Esophagus (tissue), 2 donors: ENCODE results near the gene ZBED2. TPM values are rescaled to one million over a fixed set of nuclear protein-coding genes. Genes with fewer than 3 reads are reported as not detected.

Source experiments
- H3K27ac ChIP-seq, 2 donors: one replicate each; pipeline ENCODE4 v1.5.1; 2013; ENCODE audit warnings: low read depth in 2 of 2, mild to moderate bottlenecking in 2 of 2, inconsistent platforms in 1 of 2, low read length in 1 of 2, moderate library complexity in 1 of 2
- H3K27me3 ChIP-seq, 2 donors: one replicate each; pipeline ENCODE4 v1.6.1; 2013; ENCODE audit warnings: low read length in 2 of 2, control low read depth in 1 of 2, mild to moderate bottlenecking in 1 of 2; ENCODE audit not compliant: insufficient read depth in 2 of 2, control insufficient read depth in 1 of 2
- H3K36me3 ChIP-seq, 2 donors: one replicate each; pipeline ENCODE4 v1.6.1; 2013; ENCODE audit warnings: low read length in 1 of 2; ENCODE audit not compliant: control insufficient read depth in 2 of 2, insufficient read depth in 2 of 2
- H3K4me1 ChIP-seq, 2 donors: one replicate each; pipeline ENCODE4 v1.6.1; 2013; ENCODE audit warnings: low read length in 1 of 2; ENCODE audit not compliant: control insufficient read depth in 2 of 2, insufficient read depth in 2 of 2
- H3K4me3 ChIP-seq, 2 donors: one replicate each; pipeline ENCODE4 v1.5.1; 2013; ENCODE audit warnings: low read length in 2 of 2, mild to moderate bottlenecking in 2 of 2, low read depth in 1 of 2, moderate library complexity in 1 of 2
- H3K9me3 ChIP-seq, 2 donors: one replicate each; pipeline ENCODE4 v1.6.1; 2013; ENCODE audit warnings: mild to moderate bottlenecking in 2 of 2, low read depth in 1 of 2, low read length in 1 of 2, moderate library complexity in 1 of 2; ENCODE audit not compliant: control insufficient read depth in 2 of 2, insufficient read depth in 1 of 2
- WGBS, 2 donors: extraction: QIAGEN DNeasy Blood & Tissue Kit; methylation state at CpG; one replicate each; pipeline ENCODE4 v1.1.7; 2013; 5-methylcytosine and 5-hydroxymethylcytosine counted together
- polyA plus RNA-seq, 2 donors: library from polyadenylated mRNA; stranded (reverse); fragments of 200-250 nt; gene quantifications; one replicate each; pipeline ENCODE4 v1.2.3, GENCODE V29; 2013
- donor health status: healthy with polysubstance abuse.
- donor health status: Bipolar disorder and iron deficiency.

The ZBED2 gene
- polyA plus RNA-seq, 2 donors, result 7.6 to 11.2 TPM

GRCh38 chr3:111617912-111618601 lies 22.9 kb upstream of the ZBED2 start:
- H3K36me3 ChIP-seq, result no peaks in the 10 kb centered on the region
- H3K4me1 ChIP-seq, result no peaks in the 10 kb centered on the region
- H3K27me3 ChIP-seq, result no peaks in the 10 kb centered on the region
- no peak overlapping the region for H3K27ac ChIP-seq
- H3K4me3 ChIP-seq, result no peak overlapping the region
- 72 to 73% methylated on average over 5 of the region's 5 CpGs for WGBS, 2 donors
- peaks cover 0 to 7% of the 10 kb centered on the region in 2 donors for H3K9me3 ChIP-seq

DNA sequence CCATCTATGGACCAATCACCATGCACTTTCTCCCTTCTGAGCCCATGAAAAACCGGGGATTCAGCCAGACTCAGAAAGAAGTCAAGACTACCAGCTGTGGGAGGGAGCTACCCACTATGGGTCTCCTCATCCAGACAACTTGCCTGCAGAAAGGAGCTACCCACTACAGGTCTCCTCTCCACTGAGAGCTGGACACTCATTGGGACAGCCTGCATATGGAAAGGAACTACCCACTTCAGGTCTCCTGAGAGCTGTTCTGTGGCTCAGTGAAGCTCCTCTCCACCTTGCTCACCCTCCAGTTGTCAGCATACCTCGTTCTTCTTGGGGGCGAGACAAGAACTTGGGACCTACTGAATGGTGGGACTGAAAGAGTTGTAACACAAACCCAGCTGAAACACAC lies 22.3 kb upstream of the ZBED2 start:
- H3K4me1 ChIP-seq, result no peaks in the 10 kb centered on the region
- no peak overlapping the region for H3K4me3 ChIP-seq
- 94 to 96% methylated on average over 3 of the region's 3 CpGs for WGBS, 2 donors
- H3K36me3 ChIP-seq, result no peaks in the 10 kb centered on the region
- no peaks in the 10 kb centered on the region for H3K27me3 ChIP-seq
- peaks cover 0 to 7% of the 10 kb centered on the region in 2 donors for H3K9me3 ChIP-seq
- no peak overlapping the region for H3K27ac ChIP-seq

DNA sequence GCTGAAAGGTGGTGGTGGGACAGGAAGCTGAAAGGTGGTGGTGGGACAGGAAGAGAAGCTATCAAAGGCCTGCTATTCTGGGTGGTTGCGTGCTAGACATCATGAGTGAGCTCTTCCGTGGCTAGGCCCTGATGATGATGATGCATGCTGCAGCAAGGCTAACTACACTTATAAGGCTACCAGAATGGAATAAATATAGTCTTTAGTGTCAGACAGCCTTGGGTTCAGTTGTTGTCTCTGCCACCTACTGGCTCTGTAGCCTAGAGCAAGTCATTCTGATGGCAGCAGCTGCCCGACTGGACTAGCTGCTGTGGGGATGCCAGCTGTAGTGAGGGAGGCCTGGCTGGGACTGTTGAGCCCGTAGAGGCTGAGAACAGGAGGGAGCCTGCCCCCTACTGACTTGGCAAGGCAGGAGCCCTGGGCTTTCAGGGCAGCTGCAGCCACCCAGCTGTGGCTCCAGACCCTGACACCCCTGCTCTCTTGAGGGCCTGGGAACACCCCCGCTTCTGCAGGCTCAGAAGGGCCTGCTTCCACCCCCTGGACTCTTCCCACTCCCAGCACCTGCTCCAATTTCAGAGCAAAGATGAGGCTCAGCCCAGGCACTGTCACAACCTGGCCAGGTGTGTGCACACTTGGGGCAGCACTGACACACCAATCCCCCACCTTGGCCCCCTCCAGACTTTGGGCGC lies 21.4 kb upstream of the ZBED2 start:
- H3K9me3 ChIP-seq, result peaks cover 0 to 7% of the 10 kb centered on the region in 2 donors
- H3K4me1 ChIP-seq, result no peaks in the 10 kb centered on the region
- H3K4me3 ChIP-seq, result no peak overlapping the region
- no peaks in the 10 kb centered on the region for H3K36me3 ChIP-seq
- H3K27me3 ChIP-seq, result no peaks in the 10 kb centered on the region
- WGBS, 2 donors, result 76 to 80% methylated on average over 6 of the region's 6 CpGs
- H3K27ac ChIP-seq, result no peak overlapping the region

DNA sequence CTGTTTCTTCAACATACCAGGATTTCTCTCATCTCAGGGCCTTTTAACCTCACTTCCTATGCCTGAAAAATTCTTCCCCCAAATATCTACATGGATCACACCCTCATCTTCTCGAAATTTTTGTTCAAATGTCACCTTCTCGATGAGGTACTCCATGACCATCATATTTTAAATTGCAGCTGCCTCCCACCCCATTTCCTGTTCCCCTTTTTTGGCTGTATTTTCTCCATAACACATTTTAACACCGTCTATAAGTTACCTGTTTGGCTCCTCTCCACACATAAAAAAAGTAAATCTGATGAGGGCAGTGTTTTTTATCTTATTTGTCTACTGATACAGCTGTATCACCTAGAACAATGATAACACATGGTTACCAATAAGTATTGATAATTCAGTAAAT lies 20.7 kb upstream of the ZBED2 start:
- 55 to 63% methylated on average over 3 of the region's 3 CpGs for WGBS, 2 donors
- no peak overlapping the region for H3K4me3 ChIP-seq

GRCh38 chr3:111613294-111613693 lies 18.1 kb upstream of the ZBED2 start:
- Histone ChIP-seq H3K4me1 (peaks cover 0 to 2% of the 10 kb centered on the region in 2 donors), H3K9me3 (peaks cover 0 to 7% of the 10 kb centered on the region in 2 donors)
- WGBS, 2 donors, result 62 to 75% methylated on average over 1 of the region's 1 CpG

More for the DNA sequence above, 20.7 kb upstream of the ZBED2 start:
- no peaks in the 10 kb centered on the region for H3K27me3 ChIP-seq
- H3K27ac ChIP-seq, result no peak overlapping the region
- H3K4me1 ChIP-seq, result no peaks in the 10 kb centered on the region
- H3K36me3 ChIP-seq, result no peaks in the 10 kb centered on the region
- peaks cover 0 to 7% of the 10 kb centered on the region in 2 donors for H3K9me3 ChIP-seq

DNA sequence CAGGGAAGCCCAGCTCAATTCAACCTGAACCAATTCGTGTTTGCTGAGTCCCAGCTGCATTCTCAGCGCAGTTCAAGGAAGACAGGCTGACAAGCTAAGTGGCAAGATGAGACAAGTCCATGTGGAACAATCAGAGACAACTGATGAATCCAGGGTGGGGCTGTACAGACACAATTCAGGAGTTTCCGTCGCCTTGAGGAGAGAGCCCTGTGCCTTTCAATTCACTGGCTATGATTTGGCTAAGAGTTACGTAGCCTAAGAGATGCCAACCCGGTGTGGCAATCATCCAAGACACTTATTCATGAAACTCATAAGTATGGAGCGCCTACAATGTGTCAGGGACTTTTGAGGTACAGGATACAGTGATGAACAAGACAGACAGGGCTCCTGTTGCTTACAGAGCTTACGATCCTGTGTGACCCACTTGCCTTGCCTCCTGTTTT lies 15.5 kb upstream of the ZBED2 start:
- Histone ChIP-seq H3K27ac (peak overlapping the region; percentile 38 to 60), H3K4me3 (no peak overlapping the region), H3K4me1 (peaks cover 0 to 2% of the 10 kb centered on the region in 2 donors), H3K27me3 (no peaks in the 10 kb centered on the region), H3K36me3 (no peaks in the 10 kb centered on the region), H3K9me3 (no peaks in the 10 kb centered on the region)
- 49 to 51% methylated on average over 8 of the region's 8 CpGs for WGBS, 2 donors

More at GRCh38 chr3:111613294-111613693, 18.1 kb upstream of the ZBED2 start:
- no peak overlapping the region for H3K4me3 ChIP-seq
- no peaks in the 10 kb centered on the region for H3K36me3 ChIP-seq
- no peaks in the 10 kb centered on the region for H3K27me3 ChIP-seq
- no peak overlapping the region for H3K27ac ChIP-seq

DNA sequence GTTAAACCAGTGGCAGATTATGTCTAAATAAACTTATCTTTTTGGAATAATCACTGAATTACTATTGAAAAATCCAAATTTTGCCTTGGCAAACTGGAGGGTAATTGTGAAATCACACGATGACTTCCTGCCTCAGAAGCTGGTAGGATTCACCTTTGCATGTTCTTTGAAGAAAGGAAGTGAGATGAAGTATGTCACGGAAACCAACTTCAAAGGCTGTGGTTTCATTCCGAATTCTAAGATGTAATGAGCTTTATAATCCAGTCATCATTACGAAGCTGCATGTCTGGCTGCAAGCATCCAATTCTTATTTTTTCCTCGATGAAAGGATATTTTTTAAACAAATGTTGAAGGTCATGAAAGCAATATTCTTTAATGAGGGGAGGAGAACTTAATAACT lies 15.0 kb upstream of the ZBED2 start:
- Histone ChIP-seq H3K36me3 (no peaks in the 10 kb centered on the region), H3K27ac (peak overlapping the region; percentile 28 to 38), H3K27me3 (no peaks in the 10 kb centered on the region), H3K4me1 (peaks cover 0 to 2% of the 10 kb centered on the region in 2 donors), H3K9me3 (no peaks in the 10 kb centered on the region), H3K4me3 (no peak overlapping the region)
- WGBS, 2 donors, result 28 to 47% methylated on average over 5 of the region's 5 CpGs

GRCh38 chr3:111609700-111610099 lies 14.6 kb upstream of the ZBED2 start:
- H3K27ac ChIP-seq, result peak overlapping the region; percentile 76 to 86
- WGBS, 2 donors, result 84 to 91% methylated on average over 2 of the region's 2 CpGs
- H3K27me3 ChIP-seq, result no peaks in the 10 kb centered on the region
- H3K4me3 ChIP-seq, result no peak overlapping the region
- H3K36me3 ChIP-seq, result no peaks in the 10 kb centered on the region
- H3K9me3 ChIP-seq, result no peaks in the 10 kb centered on the region
- peaks cover 0 to 2% of the 10 kb centered on the region in 2 donors for H3K4me1 ChIP-seq

DNA sequence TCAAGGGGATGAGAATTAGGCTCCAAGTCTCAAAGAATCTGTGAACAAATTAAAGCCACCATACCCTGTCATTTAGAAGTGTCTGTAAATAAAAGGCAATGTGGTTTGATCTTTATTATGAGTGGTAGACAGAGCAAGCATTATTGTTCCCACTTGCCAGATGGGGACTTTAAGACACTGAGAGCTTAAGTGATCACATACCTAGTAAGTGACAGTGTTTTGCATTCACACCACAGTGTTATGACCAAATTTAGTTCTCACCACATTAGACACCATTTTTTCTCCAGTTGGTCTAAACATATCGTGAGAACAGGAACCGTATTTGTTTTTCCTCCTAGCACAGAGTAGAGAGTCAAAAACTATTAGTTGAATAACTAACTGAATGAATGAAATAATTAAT lies 13.2 kb upstream of the ZBED2 start:
- Histone ChIP-seq H3K9me3 (no peaks in the 10 kb centered on the region), H3K27me3 (no peaks in the 10 kb centered on the region), H3K27ac (no peak overlapping the region), H3K36me3 (no peaks in the 10 kb centered on the region), H3K4me1 (peaks cover 0 to 2% of the 10 kb centered on the region in 2 donors), H3K4me3 (no peak overlapping the region)
- 74 to 75% methylated on average over 2 of the region's 2 CpGs for WGBS, 2 donors
